Measurements from ENCODE around the gene KCNJ2. TPM values are rescaled to one million over a fixed set of nuclear protein-coding genes. Genes with fewer than 3 reads are reported as not detected.

KCNJ2 gene
- total RNA-seq, 4 donors from 2014 or later = 0.51 to 11.6 (median 5.0) TPM

DNA sequence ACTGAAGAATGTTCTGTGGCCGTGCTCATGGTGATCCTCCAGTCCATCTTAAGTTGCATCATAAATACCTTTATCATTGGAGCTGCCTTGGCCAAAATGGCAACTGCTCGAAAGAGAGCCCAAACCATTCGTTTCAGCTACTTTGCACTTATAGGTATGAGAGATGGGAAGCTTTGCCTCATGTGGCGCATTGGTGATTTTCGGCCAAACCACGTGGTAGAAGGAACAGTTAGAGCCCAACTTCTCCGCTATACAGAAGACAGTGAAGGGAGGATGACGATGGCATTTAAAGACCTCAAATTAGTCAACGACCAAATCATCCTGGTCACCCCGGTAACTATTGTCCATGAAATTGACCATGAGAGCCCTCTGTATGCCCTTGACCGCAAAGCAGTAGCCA is 36.8 kb upstream of the KCNJ2 start:
- no peaks in the 10 kb centered on the region for H3K27me3 ChIP-seq
- no peaks in the 10 kb centered on the region for H3K9me3 ChIP-seq
- intact Hi-C loops (cut with DNase I; ENCODE audit: low total_unique reads) = no loop called here
- no peak for DNase-seq
- H3K27ac ChIP-seq = no peak overlapping the region
- no peak overlapping the region for H3K4me3 ChIP-seq
- H3K4me1 ChIP-seq = no peaks in the 10 kb centered on the region
- no peaks in the 10 kb centered on the region for H3K36me3 ChIP-seq
- TF ChIP-seq POLR2A (IDR thresholded peaks at IDR 0.05) = no peak
- TF ChIP-seq CTCF (IDR thresholded peaks at IDR 0.05) = no peak

GRCh38 chr17:70134042-70134441 is 35.3 kb upstream of the KCNJ2 start:
- TF ChIP-seq CTCF (IDR thresholded peaks at IDR 0.05) = no peak
- TF ChIP-seq POLR2A (IDR thresholded peaks at IDR 0.05) = no peak
- intact Hi-C loops (cut with DNase I; ENCODE audit: low total_unique reads) = no loop called here

GRCh38 chr17:70134777-70135176 is 34.6 kb upstream of the KCNJ2 start:
- Histone ChIP-seq H3K27ac (no peak overlapping the region), H3K9me3 (no peaks in the 10 kb centered on the region), H3K4me3 (no peak overlapping the region), H3K4me1 (no peaks in the 10 kb centered on the region), H3K36me3 (no peaks in the 10 kb centered on the region), H3K27me3 (no peaks in the 10 kb centered on the region)
- intact Hi-C loops (cut with DNase I; ENCODE audit: low total_unique reads) = no loop called here
- TF ChIP-seq CTCF (IDR thresholded peaks at IDR 0.05) (no peak), POLR2A (IDR thresholded peaks at IDR 0.05) (no peak)
- DNase-seq = no peak

More at GRCh38 chr17:70134042-70134441, 35.3 kb upstream of the KCNJ2 start:
- Histone ChIP-seq H3K4me1 (no peaks in the 10 kb centered on the region), H3K27ac (no peak overlapping the region), H3K27me3 (no peaks in the 10 kb centered on the region), H3K36me3 (no peaks in the 10 kb centered on the region), H3K9me3 (no peaks in the 10 kb centered on the region), H3K4me3 (no peak overlapping the region)
- no peak for DNase-seq

GRCh38 chr17:70136131-70136530 is 33.2 kb upstream of the KCNJ2 start:
- no peaks in the 10 kb centered on the region for H3K27me3 ChIP-seq
- intact Hi-C loops (cut with DNase I; ENCODE audit: low total_unique reads) = no loop called here
- H3K9me3 ChIP-seq = no peaks in the 10 kb centered on the region
- H3K4me3 ChIP-seq = no peak overlapping the region
- H3K27ac ChIP-seq = no peak overlapping the region
- H3K4me1 ChIP-seq = no peaks in the 10 kb centered on the region
- TF ChIP-seq POLR2A (IDR thresholded peaks at IDR 0.05) (no peak), CTCF (IDR thresholded peaks at IDR 0.05) (no peak)
- H3K36me3 ChIP-seq = no peaks in the 10 kb centered on the region
- DNase-seq = no peak

GRCh38 chr17:70137451-70138230 is 31.7 kb upstream of the KCNJ2 start:
- H3K4me1 ChIP-seq = no peaks in the 10 kb centered on the region
- H3K9me3 ChIP-seq = no peaks in the 10 kb centered on the region
- no peaks in the 10 kb centered on the region for H3K36me3 ChIP-seq
- TF ChIP-seq POLR2A (IDR thresholded peaks at IDR 0.05) = no peak
- no peak for TF ChIP-seq CTCF (IDR thresholded peaks at IDR 0.05)
- peak; percentile 41 to 47 for DNase-seq
- intact Hi-C loops (cut with DNase I; ENCODE audit: low total_unique reads) = no loop called here
- H3K27me3 ChIP-seq = no peaks in the 10 kb centered on the region
- peak overlapping the region; percentile 58 to 79 for H3K27ac ChIP-seq
- peak overlapping the region; percentile 11 to 17 for H3K4me3 ChIP-seq
